BLaER1 treated with 17β-estradiol and CSF1 and Interleukin-3, amounts not matched to agents 10 nM and 100 nM (cell line): ENCODE data around the gene B4GALNT4.

ENCODE experiments used
- H3K27ac ChIP-seq, 11 experiments: shearing (Covaris generic); formaldehyde crosslinking; 2 replicates each; pipeline ENCODE4 v1.8.1; 2022
- H3K27me3 ChIP-seq, 11 experiments: shearing (Covaris generic); formaldehyde crosslinking; 2 replicates each; pipeline ENCODE4 v1.8.1; 2022
- H3K36me3 ChIP-seq, 11 experiments: shearing (Covaris generic); formaldehyde crosslinking; 2 replicates each; pipeline ENCODE4 v1.8.1; 2022
- H3K4me1 ChIP-seq, 10 experiments: shearing (Covaris generic); formaldehyde crosslinking; 2 replicates each; pipeline ENCODE4 v1.8.1; 2022
- H3K4me2 ChIP-seq, 11 experiments: shearing (Covaris generic); formaldehyde crosslinking; 2 replicates each; pipeline ENCODE4 v1.8.1; 2022
- H3K4me3 ChIP-seq, 10 experiments: shearing (Covaris generic); formaldehyde crosslinking; 2 replicates each; pipeline ENCODE4 v1.8.1; 2022
- H3K9ac ChIP-seq, 11 experiments: shearing (Covaris generic); formaldehyde crosslinking; 2 replicates each; pipeline ENCODE4 v1.8.1; 2022
- H3K9me3 ChIP-seq, 11 experiments: shearing (Covaris generic); formaldehyde crosslinking; replicated peaks in 1 of 11; 2 replicates each; pipeline ENCODE4 v1.8.1; 2022
- H4K20me1 ChIP-seq, 11 experiments: shearing (Covaris generic); formaldehyde crosslinking; 2 replicates each; pipeline ENCODE4 v1.8.1; 2022
- Cebpa-rat ChIP-seq, 11 experiments: shearing (Covaris generic); IDR thresholded peaks; 2 replicates each; pipeline ENCODE4 v1.8.1; 2022

The B4GALNT4 gene

GRCh38 chr11:368414-369335, 624 bp upstream of the B4GALNT4 start:
- Histone ChIP-seq H3K4me1 (peaks cover 0 to 41% (median 26%) of the 10 kb centered on the region in 10 experiments; a peak in 13 of 20 replicates), H3K27me3 (peaks cover 34 to 58% (median 43%) of the 10 kb centered on the region in 11 experiments), H3K36me3 (no peaks in the 10 kb centered on the region), H3K4me2 (peak overlapping the region in 9 of 11 experiments; percentile 25 to 60 (median 42); a peak in 14 of 22 replicates), H3K9me3 (no peaks in the 10 kb centered on the region), H3K4me3 (no peak overlapping the region; a peak in 2 of 20 replicates), H3K27ac (no peak overlapping the region), H3K9ac (peak overlapping the region in 1 of 11 experiments; percentile 20; a peak in 1 of 22 replicates), H4K20me1 (peaks cover 0 to 27% (median 4%) of the 10 kb centered on the region in 11 experiments; a peak in 9 of 22 replicates)
- no peak for TF ChIP-seq Cebpa-rat (IDR thresholded peaks at IDR 0.05)

- Histone ChIP-seq H3K4me3 (peak overlapping the region in 2 of 10 experiments; percentile 46; a peak in 4 of 20 replicates), H3K4me1 (peaks cover 0 to 34% (median 26%) of the 10 kb centered on the region in 10 experiments; a peak in 12 of 20 replicates), H3K36me3 (no peaks in the 10 kb centered on the region; a peak in 1 of 22 replicates), H3K9me3 (peaks cover 0 to 3% (median 2%) of the 10 kb centered on the region in 11 experiments; a peak in 6 of 22 replicates), H3K9ac (peak overlapping the region in 4 of 11 experiments; percentile 27 to 63 (median 44); a peak in 4 of 22 replicates), H4K20me1 (peaks cover 0 to 27% (median 4%) of the 10 kb centered on the region in 11 experiments; a peak in 9 of 22 replicates), H3K4me2 (peak overlapping the region in 8 of 11 experiments; percentile 16 to 72 (median 47); a peak in 14 of 22 replicates), H3K27ac (no peak overlapping the region), H3K27me3 (peaks cover 34 to 58% (median 43%) of the 10 kb centered on the region in 11 experiments)
- no peak for TF ChIP-seq Cebpa-rat (IDR thresholded peaks at IDR 0.05)
Measured at GRCh38 chr11:370070-370941, 1.0 kb downstream of the B4GALNT4 start.

GRCh38 chr11:371051-371450, 1.8 kb downstream of the B4GALNT4 start:
- Histone ChIP-seq H3K4me1 (peaks cover 0 to 34% (median 26%) of the 10 kb centered on the region in 10 experiments; a peak in 12 of 20 replicates), H3K27ac (no peak overlapping the region), H3K4me3 (no peak overlapping the region)

DNA sequence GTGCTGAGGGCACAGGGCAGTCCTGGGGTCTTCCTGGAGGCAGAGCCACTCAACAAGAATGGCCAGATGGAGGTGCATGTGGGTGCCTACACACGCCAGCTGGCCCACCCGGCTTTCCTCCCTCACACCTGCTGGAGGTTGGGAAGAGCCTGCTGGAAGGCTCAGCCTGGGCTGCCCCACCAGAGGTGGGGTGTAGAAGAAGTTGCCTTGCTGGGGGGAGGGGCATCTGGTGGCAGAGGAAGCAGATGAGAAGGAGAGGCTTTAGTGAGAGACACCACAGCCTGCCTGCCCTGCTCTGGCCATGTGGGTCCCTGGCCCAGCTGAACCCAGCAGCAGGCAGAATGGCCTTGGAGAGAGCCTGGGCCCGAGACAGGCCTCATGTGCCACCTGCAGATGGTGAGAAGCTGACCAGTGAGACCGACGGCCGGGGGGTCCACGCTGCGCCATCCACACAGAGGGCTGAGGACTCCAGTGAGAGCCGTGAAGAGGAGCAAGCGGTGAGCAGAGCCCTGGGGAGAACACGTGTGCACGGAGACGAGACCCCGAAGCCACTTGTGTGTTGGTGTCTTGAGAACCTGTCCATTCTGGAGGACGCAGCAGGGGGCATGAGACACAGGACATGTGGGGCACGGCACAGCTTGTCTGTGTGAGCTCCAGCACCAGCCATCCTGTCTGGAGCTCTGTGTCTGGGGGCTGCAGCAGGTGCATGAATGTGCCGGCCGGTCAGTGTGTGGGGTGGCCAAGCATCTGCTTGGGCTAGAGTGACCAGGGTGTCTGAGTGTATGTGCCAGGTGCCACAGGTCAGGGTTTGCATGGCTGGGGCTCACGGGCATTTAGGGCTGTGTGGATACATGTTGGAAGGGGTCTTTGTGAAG, 2.7 kb downstream of the B4GALNT4 start:
- Histone ChIP-seq H3K36me3 (no peaks in the 10 kb centered on the region; a peak in 1 of 22 replicates), H4K20me1 (peaks cover 0 to 27% (median 4%) of the 10 kb centered on the region in 11 experiments; a peak in 9 of 22 replicates), H3K4me2 (peak overlapping the region in 4 of 11 experiments; percentile 2 to 62 (median 48); a peak in 5 of 22 replicates), H3K9ac (no peak overlapping the region), H3K27ac (no peak overlapping the region), H3K27me3 (peaks cover 34 to 50% (median 42%) of the 10 kb centered on the region in 11 experiments), H3K4me3 (no peak overlapping the region), H3K4me1 (peaks cover 0 to 34% (median 26%) of the 10 kb centered on the region in 10 experiments; a peak in 12 of 20 replicates), H3K9me3 (peaks cover 0 to 8% (median 4%) of the 10 kb centered on the region in 11 experiments; a peak in 6 of 22 replicates)
- TF ChIP-seq Cebpa-rat (IDR thresholded peaks at IDR 0.05) = no peak

More at GRCh38 chr11:371051-371450, 1.8 kb downstream of the B4GALNT4 start:
- Histone ChIP-seq H3K9me3 (peaks cover 0 to 8% (median 4%) of the 10 kb centered on the region in 11 experiments; a peak in 6 of 22 replicates), H3K36me3 (no peaks in the 10 kb centered on the region; a peak in 1 of 22 replicates), H4K20me1 (peaks cover 0 to 27% (median 4%) of the 10 kb centered on the region in 11 experiments; a peak in 9 of 22 replicates), H3K4me2 (peak overlapping the region in 8 of 11 experiments; percentile 16 to 72 (median 47); a peak in 10 of 22 replicates), H3K27me3 (peaks cover 34 to 55% (median 43%) of the 10 kb centered on the region in 11 experiments), H3K9ac (no peak overlapping the region)
- TF ChIP-seq Cebpa-rat (IDR thresholded peaks at IDR 0.05) = no peak

DNA sequence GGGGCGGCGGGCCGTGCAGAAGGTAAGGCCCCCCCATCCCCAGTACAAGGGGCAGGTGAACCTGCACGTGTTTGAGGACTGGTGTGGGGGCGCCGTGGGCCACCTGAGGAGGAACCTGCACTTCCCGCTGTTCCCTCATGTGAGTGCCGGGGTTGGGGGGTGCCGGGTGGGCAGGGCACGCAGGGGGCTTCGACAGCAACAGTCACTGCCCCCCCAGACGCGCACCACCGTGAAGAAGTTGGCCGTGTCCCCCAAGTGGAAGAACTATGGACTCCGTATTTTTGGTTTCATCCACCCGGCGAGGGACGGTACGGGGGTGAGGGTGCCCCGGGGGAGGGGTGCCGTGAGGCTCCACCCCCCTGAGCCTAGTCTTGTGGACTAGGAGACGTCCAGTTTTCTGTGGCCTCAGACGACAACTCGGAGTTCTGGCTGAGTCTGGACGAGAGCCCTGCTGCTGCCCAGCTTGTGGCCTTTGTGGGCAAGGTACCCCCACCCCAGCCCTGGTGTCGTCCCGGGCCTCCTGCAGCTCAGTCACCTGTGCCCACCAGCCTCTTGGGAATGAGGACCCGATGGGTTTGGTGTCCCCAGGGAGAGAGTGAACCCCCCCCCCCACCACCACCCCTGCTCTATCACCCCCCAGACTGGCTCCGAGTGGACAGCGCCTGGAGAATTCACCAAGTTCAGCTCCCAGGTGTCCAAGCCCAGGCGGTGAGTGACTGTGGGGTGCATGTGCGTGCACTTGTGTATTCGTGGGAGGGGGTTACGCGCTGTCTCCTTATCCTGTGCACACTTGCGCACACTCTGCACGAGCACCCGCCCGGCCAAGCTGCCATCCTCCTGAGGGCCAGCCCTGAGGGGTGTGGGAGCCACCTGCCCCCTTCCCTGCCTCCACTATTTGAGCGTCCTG, 3.8 kb downstream of the B4GALNT4 start:
- Histone ChIP-seq H3K27me3 (peaks cover 23 to 39% (median 31%) of the 10 kb centered on the region in 11 experiments), H4K20me1 (peaks cover 0 to 24% (median 4%) of the 10 kb centered on the region in 11 experiments; a peak in 9 of 22 replicates), H3K9me3 (peaks cover 0 to 8% (median 4%) of the 10 kb centered on the region in 11 experiments; a peak in 6 of 22 replicates), H3K4me2 (no peak overlapping the region), H3K4me3 (no peak overlapping the region), H3K9ac (no peak overlapping the region), H3K36me3 (no peaks in the 10 kb centered on the region; a peak in 1 of 22 replicates), H3K4me1 (peaks cover 0 to 31% (median 26%) of the 10 kb centered on the region in 10 experiments; a peak in 12 of 20 replicates), H3K27ac (no peak overlapping the region)
- TF ChIP-seq Cebpa-rat (IDR thresholded peaks at IDR 0.05) = no peak

GRCh38 chr11:373716-374551, 4.6 kb downstream of the B4GALNT4 start:
- Histone ChIP-seq H3K27me3 (peaks cover 15 to 31% (median 23%) of the 10 kb centered on the region in 11 experiments), H3K4me1 (peaks cover 0 to 24% (median 20%) of the 10 kb centered on the region in 10 experiments; a peak in 11 of 20 replicates), H3K4me3 (no peak overlapping the region), H3K36me3 (no peaks in the 10 kb centered on the region; a peak in 1 of 22 replicates), H3K27ac (no peak overlapping the region), H3K4me2 (no peak overlapping the region), H3K9me3 (peaks cover 0 to 8% (median 4%) of the 10 kb centered on the region in 11 experiments; a peak in 6 of 22 replicates), H3K9ac (no peak overlapping the region), H4K20me1 (peaks cover 0 to 20% (median 4%) of the 10 kb centered on the region in 11 experiments; a peak in 9 of 22 replicates)
- TF ChIP-seq Cebpa-rat (IDR thresholded peaks at IDR 0.05) = no peak
